ENCODE results near the gene RPS23. TPM values are rescaled to one million over a fixed set of nuclear protein-coding genes. Genes with fewer than 3 reads are reported as not detected.
A peak's percentile ranks its signal among the peaks of the same experiment; 100 is the strongest.

RPS23 gene
- total RNA-seq (2,211 TPM), polyA plus RNA-seq (1,000 to 10,000 TPM; 2,256 to 3,406 (median 3,042) TPM)

GRCh38 chr5:82277987-82278710 lies at the start of gene RPS23:
Gene RPS23 (minus strand): TSS chr5:82278354. CDS start chr5:82278323, 31 bp downstream.
- Mint-ChIP-seq H3K4me3 (peak within 1 kb of the TSS; percentile 91 to 100 (median 94)), H3K36me3 (peaks cover 21% of the 10 kb centered on the region), H3K9me3 (no peaks in the 10 kb centered on the region), H3K4me1 (peaks cover 14 to 45% (median 25%) of the 10 kb centered on the region in 4 donors), H3K27ac (peak within 1 kb of the TSS; percentile 97 to 100 (median 98)), H3K27me3 (no peaks in the 10 kb centered on the region)
- peak; percentile 92 to 94 for ATAC-seq (ENCODE audit: low read depth in 2 of 2)
- H3K9me3 ChIP-seq (ENCODE audit: control insufficient read depth in 2 of 2, low read length in 2 of 2): no peaks in the 10 kb centered on the region
- peak within 1 kb of the TSS; percentile 74 for H3K27ac ChIP-seq (ENCODE audit: insufficient read depth, low read length, poor library complexity, severe bottlenecking)
- H3K4me3 ChIP-seq (ENCODE audit: low read depth, low read length): peak within 1 kb of the TSS; percentile 95
- peaks cover 30% of the 10 kb centered on the region for H3K4me1 ChIP-seq (ENCODE audit: control insufficient read depth, insufficient read depth, low read length, poor library complexity, severe bottlenecking)
- peak; percentile 79 to 93 (median 88) for DNase-seq
- peaks cover 25% of the 10 kb centered on the region for H3K36me3 ChIP-seq (ENCODE audit: control insufficient read depth, insufficient read depth, low read length)
- no peaks in the 10 kb centered on the region for H3K27me3 ChIP-seq (ENCODE audit: control insufficient read depth, insufficient read depth, low read length)

DNA sequence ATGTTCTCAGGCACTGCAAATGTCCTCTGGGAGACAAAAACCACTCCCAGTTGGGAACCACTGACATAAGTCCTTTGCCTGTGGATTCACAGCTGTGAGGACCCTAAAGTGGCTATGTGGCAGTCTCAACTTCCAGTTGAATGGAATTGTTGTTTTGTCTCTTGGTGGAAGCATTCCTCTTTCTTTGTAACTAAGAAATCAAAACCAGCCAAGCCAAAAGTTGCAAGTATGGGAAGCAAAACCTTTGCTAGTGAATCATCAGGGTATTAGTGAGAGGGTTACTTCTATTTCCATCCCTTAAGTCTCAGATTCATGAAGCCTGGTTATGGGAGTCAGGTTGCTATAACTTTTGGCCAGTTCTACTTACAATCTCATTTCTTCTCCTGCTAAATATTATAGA lies 49.8 kb upstream of the RPS23 start:
- H3K27me3 ChIP-seq (ENCODE audit: control insufficient read depth, insufficient read depth, low read length): no peaks in the 10 kb centered on the region
- no peak for DNase-seq
- Mint-ChIP-seq H3K4me3 (no peak overlapping the region), H3K27ac (no peak overlapping the region), H3K36me3 (no peaks in the 10 kb centered on the region), H3K9me3 (peaks cover 0 to 2% (median 0%) of the 10 kb centered on the region in 7 donors), H3K4me1 (no peaks in the 10 kb centered on the region), H3K27me3 (peaks cover 12% of the 10 kb centered on the region)
- no peak overlapping the region for H3K4me3 ChIP-seq (ENCODE audit: low read depth, low read length)
- no peak for ATAC-seq (ENCODE audit: low read depth in 2 of 2)
- no peak overlapping the region for H3K27ac ChIP-seq (ENCODE audit: insufficient read depth, low read length, poor library complexity, severe bottlenecking)
- no peaks in the 10 kb centered on the region for H3K9me3 ChIP-seq (ENCODE audit: control insufficient read depth in 2 of 2, low read length in 2 of 2)
- no peaks in the 10 kb centered on the region for H3K36me3 ChIP-seq (ENCODE audit: control insufficient read depth, insufficient read depth, low read length)
- no peaks in the 10 kb centered on the region for H3K4me1 ChIP-seq (ENCODE audit: control insufficient read depth, insufficient read depth, low read length, poor library complexity, severe bottlenecking)

DNA sequence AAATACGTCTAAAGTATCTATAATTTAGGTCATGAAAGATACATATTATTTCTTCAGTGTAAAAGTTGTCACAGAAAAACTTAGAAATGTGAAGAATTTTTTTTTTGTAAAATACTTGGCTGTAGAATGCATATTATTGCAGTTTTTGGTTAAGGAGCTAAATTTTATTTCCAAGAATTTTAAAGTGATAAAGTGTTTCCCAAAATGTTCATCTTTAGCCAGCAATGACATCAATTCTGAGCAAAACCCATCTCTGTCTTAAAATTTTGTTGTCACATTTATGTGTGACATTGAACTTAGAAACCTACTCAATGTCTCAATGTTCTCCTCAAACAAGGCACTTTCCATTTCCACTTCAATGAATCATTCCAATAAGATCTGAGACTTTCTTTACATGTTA lies 47.8 kb upstream of the RPS23 start:
- H3K4me1 ChIP-seq (ENCODE audit: control insufficient read depth, insufficient read depth, low read length, poor library complexity, severe bottlenecking): no peaks in the 10 kb centered on the region
- H3K27ac Mint-ChIP-seq: no peak overlapping the region
- peaks cover 0 to 2% (median 0%) of the 10 kb centered on the region in 7 donors for H3K9me3 Mint-ChIP-seq

GRCh38 chr5:82325155-82325554 lies 47.0 kb upstream of the RPS23 start:
- Mint-ChIP-seq H3K4me1 (no peaks in the 10 kb centered on the region), H3K27ac (no peak overlapping the region), H3K9me3 (peaks cover 0 to 2% (median 0%) of the 10 kb centered on the region in 7 donors), H3K36me3 (no peaks in the 10 kb centered on the region), H3K27me3 (peaks cover 14% of the 10 kb centered on the region), H3K4me3 (no peak overlapping the region)
- Histone ChIP-seq H3K4me1 (ENCODE audit: control insufficient read depth, insufficient read depth, low read length, poor library complexity, severe bottlenecking) (no peaks in the 10 kb centered on the region), H3K27me3 (ENCODE audit: control insufficient read depth, insufficient read depth, low read length) (no peaks in the 10 kb centered on the region), H3K4me3 (ENCODE audit: low read depth, low read length) (no peak overlapping the region), H3K27ac (ENCODE audit: insufficient read depth, low read length, poor library complexity, severe bottlenecking) (no peak overlapping the region), H3K36me3 (ENCODE audit: control insufficient read depth, insufficient read depth, low read length) (no peaks in the 10 kb centered on the region), H3K9me3 (ENCODE audit: control insufficient read depth in 2 of 2, low read length in 2 of 2) (no peaks in the 10 kb centered on the region)
- ATAC-seq (ENCODE audit: low read depth in 2 of 2) (no peak), DNase-seq (no peak)

More for the DNA sequence above, 47.8 kb upstream of the RPS23 start:
- Mint-ChIP-seq H3K4me1 (no peaks in the 10 kb centered on the region), H3K4me3 (no peak overlapping the region), H3K36me3 (no peaks in the 10 kb centered on the region), H3K27me3 (peaks cover 12% of the 10 kb centered on the region)
- DNase-seq (no peak), ATAC-seq (ENCODE audit: low read depth in 2 of 2) (no peak)
- Histone ChIP-seq H3K4me3 (ENCODE audit: low read depth, low read length) (no peak overlapping the region), H3K36me3 (ENCODE audit: control insufficient read depth, insufficient read depth, low read length) (no peaks in the 10 kb centered on the region), H3K9me3 (ENCODE audit: control insufficient read depth in 2 of 2, low read length in 2 of 2) (no peaks in the 10 kb centered on the region), H3K27ac (ENCODE audit: insufficient read depth, low read length, poor library complexity, severe bottlenecking) (no peak overlapping the region), H3K27me3 (ENCODE audit: control insufficient read depth, insufficient read depth, low read length) (no peaks in the 10 kb centered on the region)

DNA sequence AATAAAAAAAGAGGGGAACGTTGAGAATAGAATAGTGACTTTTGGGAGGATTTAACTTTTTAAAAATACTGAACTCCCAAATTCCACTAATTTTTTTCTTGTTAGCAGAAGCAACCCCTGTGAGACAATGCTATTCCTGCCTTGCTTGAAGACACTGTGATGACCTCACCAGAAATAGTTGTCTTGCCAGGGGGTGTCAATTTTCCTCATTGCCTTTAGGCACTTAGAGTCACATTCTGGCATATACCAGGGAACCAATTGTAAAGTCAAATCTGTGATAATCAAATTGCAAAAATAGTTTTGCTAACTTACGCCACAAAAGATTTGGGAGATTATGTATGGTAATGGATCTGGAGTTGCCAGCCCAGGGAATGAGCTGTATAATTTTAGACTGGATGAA lies 42.8 kb upstream of the RPS23 start:
- no peaks in the 10 kb centered on the region for H3K27me3 ChIP-seq (ENCODE audit: control insufficient read depth, insufficient read depth, low read length)
- no peak overlapping the region for H3K27ac ChIP-seq (ENCODE audit: insufficient read depth, low read length, poor library complexity, severe bottlenecking)
- no peaks in the 10 kb centered on the region for H3K36me3 Mint-ChIP-seq
- H3K9me3 Mint-ChIP-seq: no peaks in the 10 kb centered on the region
- H3K9me3 ChIP-seq (ENCODE audit: control insufficient read depth in 2 of 2, low read length in 2 of 2): no peaks in the 10 kb centered on the region
- H3K36me3 ChIP-seq (ENCODE audit: control insufficient read depth, insufficient read depth, low read length): no peaks in the 10 kb centered on the region
- H3K4me1 Mint-ChIP-seq: no peaks in the 10 kb centered on the region
- H3K4me3 Mint-ChIP-seq: no peak overlapping the region
- ATAC-seq (ENCODE audit: low read depth in 2 of 2) (no peak), DNase-seq (no peak)
- peaks cover 15% of the 10 kb centered on the region for H3K27me3 Mint-ChIP-seq
- H3K27ac Mint-ChIP-seq: no peak overlapping the region
- H3K4me1 ChIP-seq (ENCODE audit: control insufficient read depth, insufficient read depth, low read length, poor library complexity, severe bottlenecking): no peaks in the 10 kb centered on the region
- H3K4me3 ChIP-seq (ENCODE audit: low read depth, low read length): no peak overlapping the region

GRCh38 chr5:82319651-82320376 lies 41.7 kb upstream of the RPS23 start:
- H3K27me3 ChIP-seq (ENCODE audit: control insufficient read depth, insufficient read depth, low read length): no peaks in the 10 kb centered on the region
- Mint-ChIP-seq H3K4me1 (no peaks in the 10 kb centered on the region), H3K4me3 (no peak overlapping the region), H3K27me3 (peaks cover 15% of the 10 kb centered on the region), H3K27ac (no peak overlapping the region), H3K36me3 (no peaks in the 10 kb centered on the region), H3K9me3 (no peaks in the 10 kb centered on the region)
- H3K27ac ChIP-seq (ENCODE audit: insufficient read depth, low read length, poor library complexity, severe bottlenecking): no peak overlapping the region
- no peak overlapping the region for H3K4me3 ChIP-seq (ENCODE audit: low read depth, low read length)
- H3K9me3 ChIP-seq (ENCODE audit: control insufficient read depth in 2 of 2, low read length in 2 of 2): no peaks in the 10 kb centered on the region
- H3K36me3 ChIP-seq (ENCODE audit: control insufficient read depth, insufficient read depth, low read length): no peaks in the 10 kb centered on the region
- DNase-seq (no peak), ATAC-seq (ENCODE audit: low read depth in 2 of 2) (no peak)
- no peaks in the 10 kb centered on the region for H3K4me1 ChIP-seq (ENCODE audit: control insufficient read depth, insufficient read depth, low read length, poor library complexity, severe bottlenecking)

- H3K4me3 Mint-ChIP-seq: no peak overlapping the region
- H3K36me3 ChIP-seq (ENCODE audit: control insufficient read depth, insufficient read depth, low read length): no peaks in the 10 kb centered on the region
- H3K4me3 ChIP-seq (ENCODE audit: low read depth, low read length): no peak overlapping the region
- no peaks in the 10 kb centered on the region for H3K27me3 ChIP-seq (ENCODE audit: control insufficient read depth, insufficient read depth, low read length)
- H3K9me3 ChIP-seq (ENCODE audit: control insufficient read depth in 2 of 2, low read length in 2 of 2): no peaks in the 10 kb centered on the region
- H3K36me3 Mint-ChIP-seq: no peaks in the 10 kb centered on the region
- peaks cover 15% of the 10 kb centered on the region for H3K27me3 Mint-ChIP-seq
- no peak for DNase-seq
- no peaks in the 10 kb centered on the region for H3K4me1 ChIP-seq (ENCODE audit: control insufficient read depth, insufficient read depth, low read length, poor library complexity, severe bottlenecking)
- no peaks in the 10 kb centered on the region for H3K9me3 Mint-ChIP-seq
- H3K4me1 Mint-ChIP-seq: no peaks in the 10 kb centered on the region
- H3K27ac ChIP-seq (ENCODE audit: insufficient read depth, low read length, poor library complexity, severe bottlenecking): no peak overlapping the region
- no peak overlapping the region for H3K27ac Mint-ChIP-seq
- ATAC-seq (ENCODE audit: low read depth in 2 of 2): no peak
Measured at GRCh38 chr5:82319192-82319591, 41.0 kb upstream of the RPS23 start.
